Uterus (tissue), 2 donors: Measurements from ENCODE around the gene SNX12.

Experiments
- CTCF ChIP-seq, 4 experiments: fragments of 200-600 bp in 2 of 4; fragments of 450-650 bp in 2 of 4; sonication (generic) in 2 of 4; IDR thresholded peaks; one replicate each; pipeline ENCODE4 v1.5.1; 2016 to 2019; ENCODE audit warnings: antibody characterized with exemption in 4 of 4, mild to moderate bottlenecking in 2 of 4, moderate library complexity in 1 of 4
- POLR2A ChIP-seq, 2 donors: fragments of 450-650 bp; IDR thresholded peaks; one replicate each; pipeline ENCODE4 v1.6.1; 2016; ENCODE audit warnings: antibody characterized with exemption in 2 of 2, mild to moderate bottlenecking in 1 of 2, moderate library complexity in 1 of 2

DNA sequence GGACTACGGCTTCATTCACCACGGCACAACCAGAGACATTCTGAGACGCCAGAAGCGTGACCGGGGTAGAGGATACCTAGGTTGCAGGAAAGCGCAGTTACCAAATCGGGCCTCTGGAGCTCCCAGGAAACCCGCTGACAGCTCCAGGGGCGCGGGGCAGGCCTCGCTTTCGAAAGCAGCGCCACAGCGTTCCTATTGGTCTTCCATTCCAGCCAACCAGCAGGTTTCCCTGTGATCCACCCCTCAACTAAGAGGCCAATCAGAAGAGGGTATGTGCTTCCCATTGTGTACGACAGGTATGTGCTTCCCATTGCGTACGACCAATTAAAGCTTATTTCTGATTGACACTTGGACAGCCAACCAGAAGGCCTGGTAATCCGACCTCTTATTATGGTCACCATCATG, 14.9 kb downstream of the SNX12 start:
- TF ChIP-seq CTCF (IDR thresholded peaks at IDR 0.05) (no peak), POLR2A (IDR thresholded peaks at IDR 0.05) (no peak)
